ENCODE measurements around the gene BRICD5. TPM values are rescaled to one million over a fixed set of nuclear protein-coding genes. Genes with fewer than 3 reads are reported as not detected.

BRICD5 gene
- total RNA-seq, 1 experiment from 2014 or later = 17.1 TPM

- H3K27me3 ChIP-seq (ENCODE audit: insufficient read depth, low read depth) = no peaks in the 10 kb centered on the region
- H3K4me2 ChIP-seq = no peak overlapping the region
- H3K79me2 ChIP-seq (ENCODE audit: low read depth) = peaks cover 20% of the 10 kb centered on the region
- H3K36me3 ChIP-seq (ENCODE audit: low read depth) = 0 out of 2 replicates have a peak, but pooled peaks cover 9% of the 10 kb centered on the region
- no peak overlapping the region for H2AFZ ChIP-seq
- no TSS peak for BruUV-seq (replicated peaks)
- CTCF ChIA-PET = no interaction called here
- POLR2A ChIA-PET (ENCODE audit: unreplicated experiment) = no interaction called here
- H3K9me3 ChIP-seq (ENCODE audit: insufficient read depth, low read depth) = no peaks in the 10 kb centered on the region
- intact Hi-C loops (cut with micrococcal nuclease; ENCODE audit: unreplicated experiment) = no loop called here
- H3K9me2 ChIP-seq (ENCODE audit: insufficient read depth) = no peaks in the 10 kb centered on the region
- peaks cover 9% of the 10 kb centered on the region for H3K4me1 ChIP-seq (replicated peaks; ENCODE audit: insufficient read depth)
- H4K20me1 ChIP-seq (ENCODE audit: insufficient read depth) = peaks cover 25% of the 10 kb centered on the region
- no peak for DNase-seq
- TF ChIP-seq EZH2 (IDR thresholded peaks at IDR 0.05; ENCODE audit: low read depth) = no peak
- TF ChIP-seq CTCF (conservative IDR thresholded peaks at IDR 0.05) = no peak
- peaks cover 9% of the 10 kb centered on the region; the same call in 1 of the 2 replicates for H3F3A ChIP-seq (ENCODE audit: insufficient read depth, low read depth)
- no peak overlapping the region for H3K4me3 ChIP-seq
- H3K27ac ChIP-seq = no peak overlapping the region
These were observed 40.6 kb downstream of the BRICD5 start for GRCh38 chr16:2170080-2170479.

GRCh38 chr16:2167068-2167638 lies 43.5 kb downstream of the BRICD5 start:
- H3F3A ChIP-seq (ENCODE audit: insufficient read depth, low read depth) = peaks cover 27% of the 10 kb centered on the region
- peaks cover 37% of the 10 kb centered on the region for H3K79me2 ChIP-seq (ENCODE audit: low read depth)
- H3K4me1 ChIP-seq (replicated peaks; ENCODE audit: insufficient read depth) = peaks cover 31% of the 10 kb centered on the region
- TF ChIP-seq EZH2 (IDR thresholded peaks at IDR 0.05; ENCODE audit: low read depth) = no peak
- no peak for TF ChIP-seq CTCF (conservative IDR thresholded peaks at IDR 0.05)
- peaks cover 39% of the 10 kb centered on the region for H4K20me1 ChIP-seq (ENCODE audit: insufficient read depth)
- no peaks in the 10 kb centered on the region for H3K9me2 ChIP-seq (ENCODE audit: insufficient read depth)
- no TSS peak for BruUV-seq (replicated peaks)
- ChIA-PET CTCF (no interaction called here), POLR2A (ENCODE audit: unreplicated experiment) (interaction anchor here (0.7 kb wide), 1 partner anchor 300 kb away, joined by 3 read pairs; no protein-coding TSS in a partner anchor)
- no peak overlapping the region for H3K4me2 ChIP-seq
- no peak overlapping the region for H3K27ac ChIP-seq
- no peak for DNase-seq
- intact Hi-C loops (cut with micrococcal nuclease; ENCODE audit: unreplicated experiment) = no loop called here
- H2AFZ ChIP-seq = no peak overlapping the region
- H3K27me3 ChIP-seq (ENCODE audit: insufficient read depth, low read depth) = no peaks in the 10 kb centered on the region
- H3K9me3 ChIP-seq (ENCODE audit: insufficient read depth, low read depth) = no peaks in the 10 kb centered on the region
- no peak overlapping the region for H3K4me3 ChIP-seq
- H3K36me3 ChIP-seq (ENCODE audit: low read depth) = 0 out of 2 replicates have a peak, but pooled peaks cover 9% of the 10 kb centered on the region

- H3K27me3 ChIP-seq (ENCODE audit: insufficient read depth, low read depth) = no peaks in the 10 kb centered on the region
- no TSS peak for BruUV-seq (replicated peaks)
- no peak overlapping the region for H2AFZ ChIP-seq
- no peaks in the 10 kb centered on the region for H3K9me3 ChIP-seq (ENCODE audit: insufficient read depth, low read depth)
- no peak overlapping the region for H3K27ac ChIP-seq
- H3K36me3 ChIP-seq (ENCODE audit: low read depth) = 0 out of 2 replicates have a peak, but pooled peaks cover 9% of the 10 kb centered on the region
- TF ChIP-seq CTCF (conservative IDR thresholded peaks at IDR 0.05) = no peak
- no peak for TF ChIP-seq EZH2 (IDR thresholded peaks at IDR 0.05; ENCODE audit: low read depth)
- peaks cover 44% of the 10 kb centered on the region for H4K20me1 ChIP-seq (ENCODE audit: insufficient read depth)
- CTCF ChIA-PET = no interaction called here
- peaks cover 38% of the 10 kb centered on the region for H3K4me1 ChIP-seq (replicated peaks; ENCODE audit: insufficient read depth)
- peaks cover 34% of the 10 kb centered on the region for H3F3A ChIP-seq (ENCODE audit: insufficient read depth, low read depth)
- intact Hi-C loops (cut with micrococcal nuclease; ENCODE audit: unreplicated experiment) = no loop called here
- H3K9me2 ChIP-seq (ENCODE audit: insufficient read depth) = no peaks in the 10 kb centered on the region
- no peak overlapping the region for H3K4me2 ChIP-seq
- peaks cover 44% of the 10 kb centered on the region for H3K79me2 ChIP-seq (ENCODE audit: low read depth)
- POLR2A ChIA-PET (ENCODE audit: unreplicated experiment) = interaction anchor here (0.7 kb wide), 1 partner anchor 301 kb away, joined by 3 read pairs; no protein-coding TSS in a partner anchor
- peak in 1 of 2 experiments; percentile 56 for DNase-seq
- H3K4me3 ChIP-seq = no peak overlapping the region
These were observed 44.2 kb downstream of the BRICD5 start for GRCh38 chr16:2166263-2167067.

All from PC-9 (cell line).